Muscle layer of colon (tissue), 2 donors: ENCODE measurements around the gene BMI1.
"Not testable (repeated sequence)": the region's sequence is repeated elsewhere in the genome, so short reads cannot be mapped to it uniquely, and the experiment has no call there.

Source experiments
- H3K27ac ChIP-seq: one replicate; pipeline ENCODE4 v1.7.0; 2013; ENCODE audit warnings: low read depth, mild to moderate bottlenecking, low read length, moderate library complexity
- H3K27me3 ChIP-seq, 2 donors: one replicate each; pipeline ENCODE4 v1.7.0; 2013; ENCODE audit warnings: low read length in 2 of 2, mild to moderate bottlenecking in 2 of 2; ENCODE audit not compliant: insufficient read depth in 2 of 2, control insufficient read depth in 1 of 2
- H3K36me3 ChIP-seq: one replicate; pipeline ENCODE4 v1.7.0; 2013; ENCODE audit warnings: mild to moderate bottlenecking, low read length; ENCODE audit not compliant: insufficient read depth
- H3K4me1 ChIP-seq: one replicate; pipeline ENCODE4 v1.7.0; 2013; ENCODE audit warnings: mild to moderate bottlenecking, low read length; ENCODE audit not compliant: insufficient read depth
- H3K4me3 ChIP-seq, 2 donors: one replicate each; pipeline ENCODE4 v1.7.0; 2013; ENCODE audit warnings: low read length in 2 of 2, low read depth in 1 of 2, mild to moderate bottlenecking in 1 of 2, moderate library complexity in 1 of 2
- H3K9ac ChIP-seq: one replicate; pipeline ENCODE4 v1.7.0; 2013; ENCODE audit warnings: low read length
- H3K9me3 ChIP-seq: one replicate; pipeline ENCODE4 v1.7.0; 2013; ENCODE audit warnings: mild to moderate bottlenecking, low read length
- donor health status: abdominal sarcoma.
- donor health status: Adenocarcinoma of cecum.

Gene BMI1

DNA sequence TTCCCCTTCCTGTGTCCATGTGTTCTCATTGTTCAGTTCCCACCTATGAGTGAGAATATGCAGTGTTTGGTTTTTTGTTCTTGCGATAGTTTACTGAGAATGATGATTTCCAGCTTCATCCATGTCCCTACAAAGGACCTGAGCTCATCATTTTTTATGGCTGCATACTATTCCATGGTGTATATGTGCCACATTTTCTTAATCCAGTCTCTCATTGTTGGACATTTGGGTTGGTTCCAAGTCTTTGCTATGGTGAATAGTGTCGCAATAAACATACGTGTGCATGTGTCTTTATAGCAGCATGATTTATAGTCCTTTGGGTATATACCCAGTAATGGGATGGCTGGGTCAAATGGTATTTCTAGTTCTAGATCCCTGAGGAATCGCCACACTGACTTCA, 36.9 kb downstream of the BMI1 start:
- H3K4me3 ChIP-seq, H3K9me3 ChIP-seq, H3K27ac ChIP-seq, H3K27me3 ChIP-seq, H3K36me3 ChIP-seq, H3K4me1 ChIP-seq, H3K9ac ChIP-seq: not testable (repeated sequence)

DNA sequence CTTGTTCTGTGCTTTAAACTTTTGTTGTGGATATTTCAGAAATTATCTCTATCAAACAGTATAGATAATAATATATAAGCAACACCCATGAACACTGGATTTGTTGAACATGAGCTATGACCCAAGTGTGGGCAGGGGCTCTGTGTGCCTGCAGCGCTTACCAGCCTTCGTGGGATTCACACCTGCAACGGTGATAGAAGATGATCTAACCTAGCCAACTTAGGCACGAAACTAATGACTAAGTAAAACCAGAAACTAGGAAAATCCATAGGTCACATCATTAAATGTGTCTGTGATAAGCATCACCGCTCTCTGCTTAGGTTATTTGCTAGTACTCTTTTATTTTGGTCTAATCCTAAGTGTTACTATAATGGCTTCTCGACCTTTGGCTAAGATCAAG, 42.4 kb downstream of the BMI1 start:
- Histone ChIP-seq H3K9ac (no peak overlapping the region), H3K4me1 (no peaks in the 10 kb centered on the region), H3K9me3 (no peaks in the 10 kb centered on the region), H3K27me3 (no peaks in the 10 kb centered on the region), H3K4me3 (no peak overlapping the region), H3K36me3 (no peaks in the 10 kb centered on the region), H3K27ac (no peak overlapping the region)

DNA sequence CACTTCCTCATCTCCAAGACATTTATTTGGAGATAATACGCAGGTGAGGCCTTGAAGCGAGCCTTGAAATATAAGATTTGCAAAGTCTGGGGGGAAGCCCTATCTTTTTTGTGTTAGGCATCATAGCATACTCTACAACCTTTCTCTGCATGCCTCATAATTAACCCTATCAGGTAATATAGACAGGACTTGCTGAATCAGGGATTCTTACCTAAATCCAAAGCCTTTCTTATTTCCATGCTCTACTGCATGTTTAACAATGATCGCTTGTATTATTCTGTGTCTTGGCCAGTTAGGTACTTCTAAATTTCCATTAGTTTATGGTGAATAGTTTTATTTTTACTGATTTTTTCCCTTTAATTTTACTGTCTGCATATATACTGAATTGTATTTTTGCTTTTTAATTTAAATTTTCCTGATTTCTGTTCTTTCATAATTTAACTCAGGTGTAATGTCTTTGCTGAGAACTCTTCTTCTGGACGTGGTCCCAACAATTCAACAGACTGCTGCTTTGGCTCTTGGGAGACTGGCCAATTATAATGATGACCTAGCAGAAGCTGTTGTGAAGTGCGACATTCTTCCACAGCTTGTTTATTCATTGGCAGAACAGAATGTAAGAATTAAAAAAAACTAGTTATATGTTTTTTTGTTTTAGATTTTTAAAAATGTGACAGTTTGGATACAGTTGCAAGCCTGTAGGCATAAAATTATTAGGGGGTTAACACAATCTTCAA, 43.7 kb downstream of the BMI1 start:
- Histone ChIP-seq H3K36me3 (no peaks in the 10 kb centered on the region), H3K27ac (no peak overlapping the region), H3K9me3 (no peaks in the 10 kb centered on the region), H3K4me3 (no peak overlapping the region), H3K4me1 (no peaks in the 10 kb centered on the region), H3K27me3 (no peaks in the 10 kb centered on the region), H3K9ac (no peak overlapping the region)

DNA sequence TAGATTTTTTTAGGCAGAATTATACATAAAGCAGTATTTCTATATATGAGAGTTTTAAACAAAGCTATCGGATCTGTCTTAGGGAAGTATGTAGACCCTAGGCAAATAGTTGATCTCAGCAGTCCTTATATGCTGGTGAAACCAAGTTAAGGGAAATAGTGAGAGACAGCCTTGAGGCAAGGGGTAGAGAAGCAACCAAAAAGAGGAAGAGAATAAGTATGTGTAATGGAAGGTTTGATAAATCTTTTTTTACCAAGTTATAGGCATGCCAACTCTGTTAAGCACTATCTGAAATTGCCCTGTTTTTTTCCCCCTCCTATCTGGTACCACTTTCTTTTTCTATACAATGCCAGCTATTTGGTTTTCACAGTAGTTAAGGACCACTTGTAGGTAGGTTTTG, 44.3 kb downstream of the BMI1 start:
- Histone ChIP-seq H3K27me3 (no peaks in the 10 kb centered on the region), H3K4me1 (no peaks in the 10 kb centered on the region), H3K4me3 (no peak overlapping the region), H3K27ac (no peak overlapping the region), H3K9me3 (no peaks in the 10 kb centered on the region), H3K9ac (no peak overlapping the region), H3K36me3 (no peaks in the 10 kb centered on the region)

DNA sequence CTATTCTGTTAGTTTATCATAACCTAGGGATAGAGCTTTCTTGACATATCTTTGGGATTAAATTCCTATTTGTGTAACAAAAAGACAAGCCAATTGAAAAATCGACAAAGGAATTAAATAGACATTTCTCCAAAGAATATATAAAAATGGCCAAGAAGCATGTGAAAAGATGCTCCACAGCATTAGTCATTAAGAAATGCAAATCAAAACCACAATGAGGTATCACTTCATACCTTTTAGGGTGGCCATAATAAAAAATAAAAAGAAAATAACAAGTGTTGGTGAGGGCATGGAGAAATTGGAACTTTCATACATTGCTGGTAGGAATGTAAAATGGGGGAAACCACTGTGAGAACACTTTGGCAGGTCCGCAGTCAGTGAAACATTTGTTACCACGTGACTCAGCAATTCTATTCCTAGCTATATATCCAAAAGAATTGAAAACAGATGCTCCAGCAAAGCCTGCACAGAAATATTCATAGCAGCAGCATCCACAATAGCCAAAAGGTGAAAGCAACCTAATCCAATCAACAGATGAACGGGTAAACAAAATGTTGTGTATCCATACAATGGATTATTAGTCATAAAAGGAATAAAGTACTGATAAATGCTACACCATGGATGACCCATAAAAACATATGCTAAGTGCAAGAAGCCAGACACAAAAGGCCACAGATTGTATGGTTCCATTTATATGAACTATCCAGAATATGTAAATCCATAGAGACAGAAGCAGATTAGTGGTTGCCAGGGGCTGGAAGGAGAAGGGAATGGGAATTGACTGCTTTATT, 44.9 kb downstream of the BMI1 start:
- Histone ChIP-seq H3K4me1 (no peaks in the 10 kb centered on the region), H3K4me3 (no peak overlapping the region)

DNA sequence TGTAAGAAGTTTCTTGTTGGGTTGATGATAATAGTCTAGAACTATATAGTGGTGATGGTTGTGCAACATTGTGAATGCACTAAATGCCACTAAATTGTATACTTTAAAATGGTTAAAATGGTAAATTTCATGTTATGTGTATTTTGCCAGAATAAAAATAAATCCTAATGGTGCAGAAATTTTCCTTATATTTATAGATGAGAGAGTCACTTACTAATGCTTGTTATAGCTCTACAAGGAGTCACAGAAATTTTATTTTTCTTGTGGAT, 45.5 kb downstream of the BMI1 start:
- no peaks in the 10 kb centered on the region for H3K4me1 ChIP-seq
- no peaks in the 10 kb centered on the region for H3K27me3 ChIP-seq
- no peaks in the 10 kb centered on the region for H3K9me3 ChIP-seq
- no peak overlapping the region for H3K27ac ChIP-seq
- H3K9ac ChIP-seq = no peak overlapping the region
- H3K36me3 ChIP-seq = no peaks in the 10 kb centered on the region
- no peak overlapping the region for H3K4me3 ChIP-seq

More for the DNA sequence above, 44.9 kb downstream of the BMI1 start:
- no peaks in the 10 kb centered on the region for H3K9me3 ChIP-seq
- H3K9ac ChIP-seq = no peak overlapping the region
- no peak overlapping the region for H3K27ac ChIP-seq
- no peaks in the 10 kb centered on the region for H3K27me3 ChIP-seq
- no peaks in the 10 kb centered on the region for H3K36me3 ChIP-seq

DNA sequence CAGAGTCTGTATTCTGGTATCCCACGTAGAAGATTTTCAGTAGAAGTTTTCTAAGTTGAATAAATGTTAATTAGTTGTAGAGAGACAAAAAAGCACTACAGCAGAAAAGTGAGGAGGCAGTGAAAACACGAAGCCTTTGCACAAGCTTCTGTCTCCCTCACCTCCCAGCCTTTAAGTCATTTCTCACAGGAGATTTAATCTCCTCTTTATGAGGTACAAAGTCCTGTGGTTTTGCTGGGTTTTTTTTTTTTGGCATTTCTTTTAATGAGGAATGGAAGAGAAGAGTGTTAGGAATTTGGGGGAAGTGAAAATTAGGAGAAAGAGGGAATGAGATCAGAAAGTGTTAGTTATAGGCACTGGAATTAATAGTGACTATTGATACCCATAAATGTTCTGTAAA, 45.9 kb downstream of the BMI1 start:
- no peaks in the 10 kb centered on the region for H3K9me3 ChIP-seq
- no peak overlapping the region for H3K27ac ChIP-seq
- H3K27me3 ChIP-seq = no peaks in the 10 kb centered on the region
- no peak overlapping the region for H3K4me3 ChIP-seq
- no peak overlapping the region for H3K9ac ChIP-seq
- no peaks in the 10 kb centered on the region for H3K36me3 ChIP-seq
- no peaks in the 10 kb centered on the region for H3K4me1 ChIP-seq

DNA sequence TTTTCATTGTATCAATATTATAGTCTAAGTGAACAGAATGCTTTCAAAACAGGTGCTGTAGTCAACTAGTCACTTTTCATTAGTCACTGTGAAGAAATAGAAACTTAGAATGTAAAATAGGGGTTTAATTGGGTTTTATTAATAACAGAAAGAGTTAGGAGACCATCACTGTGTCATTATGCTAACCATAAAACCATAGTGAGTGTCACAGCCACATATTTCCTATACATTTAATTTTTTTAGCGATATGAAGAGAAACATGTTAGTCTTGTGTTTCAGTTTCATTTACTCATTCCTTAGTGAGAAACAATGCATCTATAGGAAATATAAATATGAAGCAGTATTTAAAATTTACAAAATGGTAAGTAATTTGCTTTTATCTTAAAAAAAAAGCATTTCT, 46.6 kb downstream of the BMI1 start:
- Histone ChIP-seq H3K36me3 (no peaks in the 10 kb centered on the region), H3K4me1 (no peaks in the 10 kb centered on the region), H3K27me3 (no peaks in the 10 kb centered on the region), H3K4me3 (no peak overlapping the region), H3K9ac (no peak overlapping the region), H3K9me3 (no peaks in the 10 kb centered on the region), H3K27ac (no peak overlapping the region)

DNA sequence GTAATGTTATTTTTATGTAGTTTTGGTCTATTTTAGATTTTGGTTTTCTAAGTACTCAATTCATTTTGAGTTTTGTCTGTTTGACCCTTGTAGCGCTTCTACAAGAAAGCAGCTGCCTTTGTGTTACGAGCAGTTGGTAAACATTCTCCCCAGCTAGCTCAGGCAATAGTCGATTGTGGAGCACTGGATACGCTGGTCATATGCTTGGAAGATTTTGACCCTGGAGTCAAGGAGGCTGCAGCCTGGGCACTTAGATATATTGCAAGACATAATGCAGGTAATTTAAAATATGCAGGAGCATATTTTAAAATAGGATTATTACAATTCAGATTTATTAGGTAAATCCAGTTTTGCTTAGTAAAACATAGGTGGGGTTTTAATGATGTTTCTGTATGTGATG, 47.5 kb downstream of the BMI1 start:
- Histone ChIP-seq H3K27me3 (no peaks in the 10 kb centered on the region), H3K36me3 (no peaks in the 10 kb centered on the region), H3K9ac (no peak overlapping the region), H3K27ac (no peak overlapping the region), H3K9me3 (no peaks in the 10 kb centered on the region), H3K4me1 (no peaks in the 10 kb centered on the region), H3K4me3 (no peak overlapping the region)

DNA sequence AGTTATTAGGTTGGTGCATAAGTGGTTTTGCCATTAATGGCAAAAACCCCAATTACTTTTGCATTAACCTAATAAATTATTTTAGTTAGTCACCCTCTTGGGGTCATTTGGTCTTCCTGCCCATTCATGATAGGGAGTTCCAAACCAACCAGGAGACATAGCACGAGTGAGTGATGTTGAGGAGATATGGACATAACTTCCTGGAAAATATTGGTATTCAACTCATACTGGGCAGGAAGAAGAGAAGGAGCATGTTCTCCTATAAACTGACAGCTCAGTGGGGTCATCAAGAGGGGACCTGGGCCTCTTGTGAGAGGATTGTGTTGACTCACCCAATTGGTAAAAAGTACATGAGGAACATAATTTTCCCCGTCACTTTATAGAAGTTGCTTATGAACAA, 48.1 kb downstream of the BMI1 start:
- Histone ChIP-seq H3K27me3 (no peaks in the 10 kb centered on the region), H3K9ac (no peak overlapping the region), H3K27ac (no peak overlapping the region), H3K4me3 (no peak overlapping the region), H3K4me1 (no peaks in the 10 kb centered on the region), H3K36me3 (no peaks in the 10 kb centered on the region), H3K9me3 (no peaks in the 10 kb centered on the region)

DNA sequence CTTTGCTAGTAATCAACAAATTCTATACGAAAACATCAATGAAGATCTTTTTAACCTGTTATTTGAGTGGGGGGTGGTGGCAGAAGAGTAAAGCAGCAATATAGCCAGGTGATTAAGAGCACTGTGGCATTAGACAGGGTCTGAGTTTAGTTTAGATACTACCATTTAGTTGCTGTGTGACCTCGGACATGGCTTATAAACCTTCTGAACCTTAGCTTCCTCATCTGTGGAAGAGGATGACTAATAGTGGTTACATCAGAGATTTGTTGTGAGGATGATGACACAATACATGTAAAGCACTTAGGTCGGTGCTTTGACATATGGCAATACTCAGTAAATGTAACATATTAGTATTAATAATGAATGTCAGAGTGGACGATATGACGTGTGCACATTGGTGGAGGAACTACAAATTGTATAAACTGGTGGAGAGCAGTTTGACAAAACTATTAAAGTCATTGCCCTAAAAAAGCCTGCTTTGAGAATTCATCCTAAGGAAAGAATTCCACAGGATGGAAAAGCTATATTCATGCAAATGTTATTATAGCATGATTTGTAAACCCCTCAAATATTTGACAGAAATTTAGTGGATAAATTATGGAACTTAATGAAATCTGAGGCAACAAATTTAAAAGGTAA, 48.7 kb downstream of the BMI1 start:
- Histone ChIP-seq H3K4me3 (no peak overlapping the region), H3K9ac (no peak overlapping the region), H3K27me3 (no peaks in the 10 kb centered on the region), H3K9me3 (no peaks in the 10 kb centered on the region), H3K4me1 (no peaks in the 10 kb centered on the region), H3K36me3 (no peaks in the 10 kb centered on the region), H3K27ac (no peak overlapping the region)

DNA sequence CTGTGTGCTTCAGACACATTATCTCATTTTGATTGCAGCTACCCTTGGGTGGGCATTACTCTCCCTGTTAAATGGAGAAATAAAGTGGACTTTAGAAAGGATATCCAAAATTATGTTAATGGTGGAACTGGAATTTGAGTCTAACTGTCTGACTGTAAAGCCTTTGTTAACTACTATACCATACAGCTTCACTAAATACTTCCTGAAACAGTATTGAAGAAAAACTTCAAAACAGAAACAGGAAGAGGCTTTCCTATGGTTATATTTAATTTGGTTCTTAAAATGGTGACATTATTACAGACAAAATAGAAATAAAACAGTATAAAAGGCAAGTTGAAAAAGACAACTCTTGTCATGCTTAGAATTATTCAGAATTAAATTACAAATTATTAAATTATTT, 49.4 kb downstream of the BMI1 start:
- Histone ChIP-seq H3K36me3 (no peaks in the 10 kb centered on the region), H3K4me1 (no peaks in the 10 kb centered on the region), H3K9ac (no peak overlapping the region), H3K27me3 (no peaks in the 10 kb centered on the region), H3K4me3 (no peak overlapping the region), H3K9me3 (no peaks in the 10 kb centered on the region), H3K27ac (no peak overlapping the region)
